Heart left ventricle (tissue), 16 donors: ENCODE data around the gene CCDC69. TPM values are rescaled to one million over a fixed set of nuclear protein-coding genes. Genes with fewer than 3 reads are reported as not detected.

Source experiments
- ATAC-seq, 4 donors: fragments of 200-7000 bp; cut with Tn5 transposase; one replicate each; pipeline ENCODE4 v1.9.1; 2020 to 2022; ENCODE audit warnings: moderate library complexity in 4 of 4, mild to moderate bottlenecking in 3 of 4, moderate number of reproducible peaks in 1 of 4
- DNase-seq, 5 donors: peaks; one replicate each; pipeline ENCODE4 v3.0.0-alpha.2; 2020
- H3K27ac ChIP-seq, 12 donors: fragments of 200-600 bp; sonication (generic) in 4 of 12; one replicate each; pipeline versions ENCODE4 v1.5.0 to v1.8.0; 2016 to 2022; ENCODE audit warnings: mild to moderate bottlenecking in 2 of 12
- H3K27me3 ChIP-seq, 9 donors: fragments of 200-600 bp; sonication (generic) in 2 of 9; one replicate each; pipeline versions ENCODE4 v1.5.1 to v1.8.0; 2016 to 2022; ENCODE audit warnings: mild to moderate bottlenecking in 3 of 9
- H3K36me3 ChIP-seq, 9 donors: fragments of 200-600 bp; sonication (generic) in 2 of 9; one replicate each; pipeline versions ENCODE4 v1.5.0 to v1.8.0; 2018 to 2022; ENCODE audit warnings: mild to moderate bottlenecking in 2 of 9
- H3K4me1 ChIP-seq, 12 donors: fragments of 200-600 bp; sonication (generic) in 4 of 12; one replicate each; pipeline versions ENCODE4 v1.5.0 to v1.8.0; 2016 to 2022; ENCODE audit warnings: mild to moderate bottlenecking in 3 of 12
- H3K4me3 ChIP-seq, 12 donors: fragments of 200-600 bp; sonication (generic) in 4 of 12; one replicate each; pipeline versions ENCODE4 v1.5.0 to v1.8.0; 2017 to 2022; ENCODE audit warnings: mild to moderate bottlenecking in 9 of 12, moderate library complexity in 4 of 12
- H3K9me3 ChIP-seq, 12 donors: fragments of 200-600 bp; sonication (generic) in 4 of 12; one replicate each; pipeline versions ENCODE4 v1.5.0 to v1.8.0; 2016 to 2022; ENCODE audit warnings: mild to moderate bottlenecking in 1 of 12
- CTCF ChIP-seq, 12 donors: fragments of 200-600 bp; sonication (generic) in 4 of 12; IDR thresholded peaks; one replicate each; pipeline versions ENCODE4 v1.5.0 to v1.8.0; 2018 to 2022; ENCODE audit warnings: antibody characterized with exemption in 12 of 12, mild to moderate bottlenecking in 5 of 12
- POLR2A ChIP-seq, 2 donors: fragments of 450-650 bp; IDR thresholded peaks; one replicate each; pipeline ENCODE4 v1.6.1; 2017; ENCODE audit warnings: antibody characterized with exemption in 2 of 2, mild to moderate bottlenecking in 2 of 2, moderate library complexity in 2 of 2
- WGBS, 4 donors: extraction: QIAGEN DNeasy Blood & Tissue Kit in 2 of 4; methylation state at CpG; one replicate each; pipeline versions ENCODE4 v1.1.5 to v1.1.7; 2013 to 2018; 5-methylcytosine and 5-hydroxymethylcytosine counted together
- intact Hi-C, 10 donors: fragments of 100-400 bp; cut with DNase I; formaldehyde crosslinking; loops; one replicate each; pipeline versions ENCODE4 v1.11.1 to v1.14.2; 2022
- polyA plus RNA-seq, 2 donors: library from polyadenylated mRNA; stranded (reverse); fragments of 200-250 nt; gene quantifications; one replicate each; pipeline ENCODE4 v1.2.3, GENCODE V29; 2013
- total RNA-seq, 9 donors: library from RNA; depleted of rRNA in 2 of 9; stranded (reverse); fragments of >200 nt in 2 of 9; fragmentation: NEBNext Ultra II Directional in 3 of 9; extraction: Animal tissue kit (Norgen Biotek cat#: 25700) in 3 of 9; gene quantifications; one replicate each; pipeline versions ENCODE4 v1.1.0 to v1.2.4, GENCODE V29; 2016 to 2023
- donor health status: ischemic (EF 13 %, LVEDD 7.1; RV severe dilation, severe dysfunction).
- donor health status: healthy with polysubstance abuse.
- donor health status: DM: no; HTN: yes; CAD: no.
- donor health status: DM: no; HTN: no; CAD: no.
- donor health status: ischemic (EF 25% LVEDD 6.9; RV normal size, moderate dysfunction).
- donor health status: ischemic (EF 25% LVEDD 5.7; RV mildly dilated, moderate dysfunction).
- donor health status: healthy.
- donor health status: DM: yes; HTN: yes; CAD: no.
- donor health status: ischemic (EF 35%, LVEDD 5.7; RV mildly dilated, moderate dysfunction).
- donor health status: nonischemic (EF 11% LVEDD 7.7; RV severe dilation, severe dysfunction).
- donor health status: DM: yes; HTN: yes; CAD: no.
- donor health status: PGD.
- donor health status: ischemic (EF 29% LVEDD 5.4; RV normal size, mild dysfunction).
- donor health status: nonischemic (EF 23%, LVEDD 6.1; RV moderate dilation, normal function).

CCDC69 gene
- total and polyA plus RNA-seq, 11 donors: 82.5 to 245 (median 119) TPM

- TF ChIP-seq CTCF (IDR thresholded peaks at IDR 0.05) (no peak), POLR2A (IDR thresholded peaks at IDR 0.05) (no peak)
These were observed 30.7 kb upstream of the CCDC69 start for GRCh38 chr5:151254556-151254955.

GRCh38 chr5:151253605-151253950 lies 29.7 kb upstream of the CCDC69 start:
- no peaks in the 10 kb centered on the region for H3K36me3 ChIP-seq
- peak overlapping the region; percentile 54 to 89 (median 76) for H3K4me3 ChIP-seq
- H3K4me1 ChIP-seq: peaks cover 0 to 60% (median 22%) of the 10 kb centered on the region in 12 donors
- no peaks in the 10 kb centered on the region for H3K27me3 ChIP-seq
- DNase-seq (no peak), ATAC-seq (no peak)
- 20 to 23% (median 22%) methylated on average over 5 of the region's 5 CpGs for WGBS, 4 donors
- intact Hi-C loops: no loop called here
- peak overlapping the region in 11 of 12 donors; percentile 62 to 91 (median 80) for H3K27ac ChIP-seq
- TF ChIP-seq CTCF (IDR thresholded peaks at IDR 0.05): no peak
- no peak for TF ChIP-seq POLR2A (IDR thresholded peaks at IDR 0.05)
- H3K9me3 ChIP-seq: no peaks in the 10 kb centered on the region

More at GRCh38 chr5:151254556-151254955, 30.7 kb upstream of the CCDC69 start:
- peaks cover 0 to 67% (median 22%) of the 10 kb centered on the region in 12 donors for H3K4me1 ChIP-seq
- H3K27me3 ChIP-seq: no peaks in the 10 kb centered on the region
- no peaks in the 10 kb centered on the region for H3K9me3 ChIP-seq
- H3K27ac ChIP-seq: peak overlapping the region in 1 of 12 donors; percentile 91
- ATAC-seq: no peak
- H3K4me3 ChIP-seq: peak overlapping the region in 7 of 12 donors; percentile 64 to 89 (median 85)
- WGBS, 4 donors: 77 to 90% (median 78%) methylated on average over 1 of the region's 1 CpG
- H3K36me3 ChIP-seq: no peaks in the 10 kb centered on the region
- DNase-seq: no peak
- intact Hi-C loops: no loop called here

- Histone ChIP-seq H3K27ac (peak within 1 kb of the TSS in 11 of 12 donors; percentile 62 to 91 (median 80)), H3K4me3 (peak within 1 kb of the TSS; percentile 54 to 89 (median 76)), H3K36me3 (no peaks in the 10 kb centered on the region), H3K9me3 (no peaks in the 10 kb centered on the region), H3K4me1 (peaks cover 0 to 56% (median 19%) of the 10 kb centered on the region in 12 donors), H3K27me3 (no peaks in the 10 kb centered on the region)
- no peak for TF ChIP-seq CTCF (IDR thresholded peaks at IDR 0.05)
- TF ChIP-seq POLR2A (IDR thresholded peaks at IDR 0.05): peak in 1 of 2 donors; percentile 90
- peak; percentile 99 to 100 (median 100) for DNase-seq
- WGBS, 4 donors: 0 to 1% (median 1%) methylated on average over 24 to 52 of the region's 52 CpGs
- peak; percentile 96 to 98 (median 98) for ATAC-seq
- intact Hi-C loops: no loop called here
These were observed 29.1 kb upstream of the CCDC69 start, which contains the start of gene GM2A for GRCh38 chr5:151252762-151253604. Gene GM2A (plus strand): TSS chr5:151253185. CDS start chr5:151253217, 32 bp downstream.

GRCh38 chr5:151251621-151252020 lies 27.7 kb upstream of the CCDC69 start:
- peak overlapping the region in 2 of 12 donors; percentile 81 to 88 for H3K27ac ChIP-seq
- H3K4me1 ChIP-seq: peaks cover 0 to 44% (median 16%) of the 10 kb centered on the region in 12 donors
- no peaks in the 10 kb centered on the region for H3K9me3 ChIP-seq
- ATAC-seq: no peak
- H3K27me3 ChIP-seq: no peaks in the 10 kb centered on the region
- WGBS, 4 donors: 94 to 97% (median 95%) methylated on average over 4 of the region's 4 CpGs
- intact Hi-C loops: no loop called here
- H3K36me3 ChIP-seq: no peaks in the 10 kb centered on the region
- no peak for DNase-seq
- TF ChIP-seq CTCF (IDR thresholded peaks at IDR 0.05): no peak
- no peak for TF ChIP-seq POLR2A (IDR thresholded peaks at IDR 0.05)
- peak overlapping the region in 2 of 12 donors; percentile 64 to 84 for H3K4me3 ChIP-seq
